Panc1 (cell line): ENCODE results near the gene MCRIP2. TPM values are rescaled to one million over a fixed set of nuclear protein-coding genes. Genes with fewer than 3 reads are reported as not detected.

ENCODE experiments used
- ATAC-seq: fragments of 200-7000 bp; cut with Tn5 transposase; 2 replicates; pipeline ENCODE4 v1.9.1; 2020; ENCODE audit warnings: mild to moderate bottlenecking, moderate library complexity
- BruUV-seq: library from RNA; stranded (reverse); fragments of 400-500 nt; replicated peaks from 2 replicates; lab custom pipeline; 2021; lab: Mats Ljungman, UMichigan
- CTCF ChIA-PET: fragments of 300-600 bp; sonication (Branson Sonifier 250); formaldehyde crosslinking; loops from one replicate; lab custom pipeline; 2022; ENCODE audit warnings: antibody characterized with exemption; lab: Charles Lee
- POLR2A ChIA-PET: fragments of 300-600 bp; sonication (Branson Sonifier 250); formaldehyde crosslinking; loops from one replicate; lab custom pipeline; 2022; ENCODE audit warnings: antibody characterized with exemption; lab: Charles Lee
- DNase-seq: peaks from one replicate; pipeline ENCODE4 v3.0.0-alpha.2; 2010; ENCODE audit warnings: low read depth, low spot score
- H3K27ac ChIP-seq: 2 replicates; pipeline ENCODE4 v1.5.1; 2011; ENCODE audit warnings: mild to moderate bottlenecking, low read length, inconsistent platforms
- H3K27me3 ChIP-seq: fragments of 200-500 bp; sonication (Bioruptor generic); 2 replicates; pipeline ENCODE4 v1.6.0; 2014; ENCODE audit warnings: low read length, inconsistent platforms; ENCODE audit not compliant: control insufficient read depth, insufficient read depth
- H3K36me3 ChIP-seq: fragments of 200-500 bp; sonication (Bioruptor generic); 2 replicates; pipeline ENCODE4 v1.5.1; 2014; ENCODE audit warnings: inconsistent platforms, mild to moderate bottlenecking, low read length, moderate library complexity; ENCODE audit not compliant: control insufficient read depth, insufficient read depth
- H3K4me1 ChIP-seq: 2 replicates; pipeline ENCODE4 v1.5.1; 2011; ENCODE audit warnings: inconsistent platforms, mild to moderate bottlenecking, low read length, moderate library complexity; ENCODE audit not compliant: control insufficient read depth, insufficient read depth
- H3K4me3 ChIP-seq, 2 experiments: 2 replicates each; pipeline ENCODE4 v1.5.1; 2011 to 2012; ENCODE audit warnings: low read depth in 2 of 2, low read length in 2 of 2, mild to moderate bottlenecking in 2 of 2, inconsistent platforms in 1 of 2, moderate library complexity in 1 of 2
- H3K9me3 ChIP-seq: fragments of 200-500 bp; sonication (Bioruptor generic); 2 replicates; pipeline ENCODE4 v1.5.1; 2014; ENCODE audit warnings: low read depth, mild to moderate bottlenecking, inconsistent platforms, low read length, moderate library complexity; ENCODE audit not compliant: control insufficient read depth, insufficient read depth
- POLR2AphosphoS5 ChIP-seq: IDR thresholded peaks from 2 replicates; pipeline ENCODE4 v1.6.1; 2012; ENCODE audit warnings: mild to moderate bottlenecking, low read depth, low read length, moderate library complexity
- SIN3A ChIP-seq: IDR thresholded peaks from 2 replicates; pipeline ENCODE4 v1.6.1; 2012; ENCODE audit warnings: low read depth, mild to moderate bottlenecking, low read length, moderate library complexity, borderline replicate concordance; ENCODE audit not compliant: insufficient read depth
- TCF7L2 ChIP-seq: IDR thresholded peaks from 2 replicates; pipeline ENCODE4 v1.6.1; 2011; ENCODE audit warnings: mild to moderate bottlenecking, low read depth, low read length, inconsistent platforms
- in situ Hi-C: cut with HindIII; loops from 2 replicates; pipeline ENCODE4 v1.10.0; 2016; ENCODE audit warnings: low sequenced_read_pairs, low pct_unique_long_range_greater_than_20kb
- intact Hi-C: fragments of 100-400 bp; cut with micrococcal nuclease; formaldehyde crosslinking; loops from one replicate; pipeline ENCODE4 v1.10.0; 2022; ENCODE audit not compliant: unreplicated experiment
- total RNA-seq: library from RNA; stranded (reverse); gene quantifications from one replicate; pipeline ENCODE4 v1.2.1, GENCODE V29; 2021; ENCODE audit not compliant: unreplicated experiment
- TF ChIP-seq, protein P1 (sequence below): fragments of 450-650 bp; IDR thresholded peaks from 2 replicates; pipeline ENCODE4 v1.5.1; 2017; ENCODE audit warnings: mild to moderate bottlenecking
- TF ChIP-seq, protein P2 (sequence below), 2 experiments: IDR thresholded peaks; 2 replicates each; pipeline ENCODE4 v1.6.1; 2011 to 2012; ENCODE audit warnings: low read depth in 2 of 2, control low read depth in 1 of 2, low read length in 1 of 2, mild to moderate bottlenecking in 1 of 2, moderate library complexity in 1 of 2; ENCODE audit not compliant: insufficient read depth in 1 of 2

The MCRIP2 gene
- total RNA-seq, 1 experiment from 2014 or later = 91.6 TPM

DNA sequence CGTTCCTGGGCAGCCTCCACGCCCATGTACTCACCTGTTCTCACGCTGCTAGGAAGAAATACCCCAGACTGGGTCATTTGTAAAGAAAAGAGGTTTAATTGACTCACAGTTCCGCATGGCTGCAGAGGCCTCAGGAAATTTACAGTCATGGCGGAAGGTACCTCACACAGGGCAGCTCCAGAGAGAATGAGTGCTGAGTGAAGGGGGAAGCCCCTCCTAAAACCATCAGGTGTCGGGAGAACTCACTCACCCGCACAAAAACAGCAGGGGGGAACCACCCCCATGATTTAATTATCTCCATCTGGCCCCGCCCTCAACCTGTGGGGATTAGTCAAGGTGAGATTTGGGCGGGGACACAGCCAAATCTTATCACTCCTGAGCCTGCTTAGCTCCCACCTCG lies 33.6 kb upstream of the MCRIP2 start:
- TF ChIP-seq, protein P1, sequence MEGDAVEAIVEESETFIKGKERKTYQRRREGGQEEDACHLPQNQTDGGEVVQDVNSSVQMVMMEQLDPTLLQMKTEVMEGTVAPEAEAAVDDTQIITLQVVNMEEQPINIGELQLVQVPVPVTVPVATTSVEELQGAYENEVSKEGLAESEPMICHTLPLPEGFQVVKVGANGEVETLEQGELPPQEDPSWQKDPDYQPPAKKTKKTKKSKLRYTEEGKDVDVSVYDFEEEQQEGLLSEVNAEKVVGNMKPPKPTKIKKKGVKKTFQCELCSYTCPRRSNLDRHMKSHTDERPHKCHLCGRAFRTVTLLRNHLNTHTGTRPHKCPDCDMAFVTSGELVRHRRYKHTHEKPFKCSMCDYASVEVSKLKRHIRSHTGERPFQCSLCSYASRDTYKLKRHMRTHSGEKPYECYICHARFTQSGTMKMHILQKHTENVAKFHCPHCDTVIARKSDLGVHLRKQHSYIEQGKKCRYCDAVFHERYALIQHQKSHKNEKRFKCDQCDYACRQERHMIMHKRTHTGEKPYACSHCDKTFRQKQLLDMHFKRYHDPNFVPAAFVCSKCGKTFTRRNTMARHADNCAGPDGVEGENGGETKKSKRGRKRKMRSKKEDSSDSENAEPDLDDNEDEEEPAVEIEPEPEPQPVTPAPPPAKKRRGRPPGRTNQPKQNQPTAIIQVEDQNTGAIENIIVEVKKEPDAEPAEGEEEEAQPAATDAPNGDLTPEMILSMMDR = no peak
- TF ChIP-seq TCF7L2 (no peak), SIN3A (no peak), POLR2AphosphoS5 (no peak)
- TF ChIP-seq, protein P2, sequence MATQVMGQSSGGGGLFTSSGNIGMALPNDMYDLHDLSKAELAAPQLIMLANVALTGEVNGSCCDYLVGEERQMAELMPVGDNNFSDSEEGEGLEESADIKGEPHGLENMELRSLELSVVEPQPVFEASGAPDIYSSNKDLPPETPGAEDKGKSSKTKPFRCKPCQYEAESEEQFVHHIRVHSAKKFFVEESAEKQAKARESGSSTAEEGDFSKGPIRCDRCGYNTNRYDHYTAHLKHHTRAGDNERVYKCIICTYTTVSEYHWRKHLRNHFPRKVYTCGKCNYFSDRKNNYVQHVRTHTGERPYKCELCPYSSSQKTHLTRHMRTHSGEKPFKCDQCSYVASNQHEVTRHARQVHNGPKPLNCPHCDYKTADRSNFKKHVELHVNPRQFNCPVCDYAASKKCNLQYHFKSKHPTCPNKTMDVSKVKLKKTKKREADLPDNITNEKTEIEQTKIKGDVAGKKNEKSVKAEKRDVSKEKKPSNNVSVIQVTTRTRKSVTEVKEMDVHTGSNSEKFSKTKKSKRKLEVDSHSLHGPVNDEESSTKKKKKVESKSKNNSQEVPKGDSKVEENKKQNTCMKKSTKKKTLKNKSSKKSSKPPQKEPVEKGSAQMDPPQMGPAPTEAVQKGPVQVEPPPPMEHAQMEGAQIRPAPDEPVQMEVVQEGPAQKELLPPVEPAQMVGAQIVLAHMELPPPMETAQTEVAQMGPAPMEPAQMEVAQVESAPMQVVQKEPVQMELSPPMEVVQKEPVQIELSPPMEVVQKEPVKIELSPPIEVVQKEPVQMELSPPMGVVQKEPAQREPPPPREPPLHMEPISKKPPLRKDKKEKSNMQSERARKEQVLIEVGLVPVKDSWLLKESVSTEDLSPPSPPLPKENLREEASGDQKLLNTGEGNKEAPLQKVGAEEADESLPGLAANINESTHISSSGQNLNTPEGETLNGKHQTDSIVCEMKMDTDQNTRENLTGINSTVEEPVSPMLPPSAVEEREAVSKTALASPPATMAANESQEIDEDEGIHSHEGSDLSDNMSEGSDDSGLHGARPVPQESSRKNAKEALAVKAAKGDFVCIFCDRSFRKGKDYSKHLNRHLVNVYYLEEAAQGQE (IDR thresholded peaks at IDR 0.05; ENCODE audit: insufficient read depth in 1 of 2, low read depth in 2 of 2, low read length in 1 of 2) = no peak
- Histone ChIP-seq H3K27ac (no peak overlapping the region), H3K36me3 (no peaks in the 10 kb centered on the region), H3K27me3 (no peaks in the 10 kb centered on the region), H3K9me3 (no peaks in the 10 kb centered on the region), H3K4me3 (no peak overlapping the region), H3K4me1 (no peaks in the 10 kb centered on the region)
- ChIA-PET CTCF (no interaction called here), POLR2A (no interaction called here)
- DNase-seq (no peak), ATAC-seq (no peak)
- BruUV-seq = no TSS peak
- intact Hi-C loops = no loop called here
- in situ Hi-C loops = no loop called here

DNA sequence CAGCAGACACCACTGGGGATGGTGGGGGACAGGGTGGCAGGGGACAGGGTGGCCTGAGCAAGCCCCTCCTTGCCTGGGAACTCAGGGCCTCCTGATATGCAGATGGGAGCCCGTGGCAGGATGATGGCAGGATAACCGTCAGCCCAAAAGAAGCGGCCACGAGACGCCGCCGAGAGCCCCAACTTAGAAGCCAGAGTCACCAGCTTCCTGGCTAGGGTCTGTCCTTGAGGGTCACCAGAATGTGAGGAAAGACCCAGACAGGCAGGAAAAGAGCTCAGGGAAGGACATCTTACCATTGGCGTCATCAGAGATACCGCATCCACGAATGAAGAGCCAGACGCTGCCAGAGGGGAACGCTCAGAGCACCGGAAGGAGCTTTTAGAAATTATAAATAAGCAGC lies 32.3 kb upstream of the MCRIP2 start:
- CTCF ChIA-PET = no interaction called here
- ATAC-seq = no peak
- DNase-seq = no peak
- POLR2A ChIA-PET = no interaction called here
- Histone ChIP-seq H3K4me3 (no peak overlapping the region), H3K9me3 (no peaks in the 10 kb centered on the region), H3K27me3 (no peaks in the 10 kb centered on the region), H3K36me3 (no peaks in the 10 kb centered on the region), H3K27ac (no peak overlapping the region), H3K4me1 (no peaks in the 10 kb centered on the region)
- in situ Hi-C loops = no loop called here
- BruUV-seq = no TSS peak
- no peak for TF ChIP-seq POLR2AphosphoS5
- TF ChIP-seq TCF7L2 = no peak
- TF ChIP-seq, protein P1 = no peak
- TF ChIP-seq, protein P2 (IDR thresholded peaks at IDR 0.05; ENCODE audit: insufficient read depth in 1 of 2, low read depth in 2 of 2, low read length in 1 of 2) = no peak
- no peak for TF ChIP-seq SIN3A
- intact Hi-C loops = no loop called here
